SK-N-MC (cell line): ENCODE data around the gene ADAM33.

Experiments
- DNase-seq: peaks from one replicate; pipeline ENCODE4 v3.0.0-alpha.2; 2011; ENCODE audit warnings: low read depth, low spot score
- H3K27ac ChIP-seq: fragments of 200-600 bp; sonication (generic); 2 replicates; pipeline ENCODE4 v1.5.1; 2016; ENCODE audit warnings: mixed run types
- H3K36me3 ChIP-seq: fragments of 200-600 bp; sonication (generic); 2 replicates; pipeline ENCODE4 v1.6.1; 2017; ENCODE audit warnings: antibody characterized with exemption, low read length, mixed read lengths; ENCODE audit not compliant: insufficient read depth
- H3K4me3 ChIP-seq: fragments of 200-600 bp; sonication (generic); 2 replicates; pipeline ENCODE4 v1.5.1; 2016
- H3K9ac ChIP-seq: fragments of 200-600 bp; sonication (generic); 2 replicates; pipeline ENCODE4 v1.8.0; 2017; ENCODE audit warnings: mixed run types, mixed read lengths; ENCODE audit not compliant: insufficient read length
- H3K9me3 ChIP-seq: fragments of 200-600 bp; sonication (generic); 2 replicates; pipeline ENCODE4 v1.6.1; 2017; ENCODE audit warnings: low read depth, mild to moderate bottlenecking, antibody characterized with exemption, low read length, moderate library complexity, mixed read lengths
- EZH2 ChIP-seq: fragments of 200-600 bp; sonication (generic); IDR thresholded peaks from one replicate; pipeline ENCODE4 v1.6.1; 2017; ENCODE audit warnings: antibody characterized with exemption
- FOXP2 ChIP-seq: optimal IDR thresholded peaks from 2 replicates; pipeline ENCODE3; 2011; ENCODE audit warnings: mild to moderate bottlenecking, moderate library complexity; ENCODE audit not compliant: insufficient read depth; ENCODE audit errors: extremely low read length, control extremely low read depth
- POLR2AphosphoS5 ChIP-seq: IDR thresholded peaks from 2 replicates; pipeline ENCODE4 v1.6.1; 2012; ENCODE audit warnings: mild to moderate bottlenecking, low read depth, low read length, borderline replicate concordance

Gene ADAM33

GRCh38 chr20:3681931-3682781 is at the start of gene ADAM33:
ADAM33 (minus strand) TSS chr20:3682010; CDS start chr20:3682004, 6 bp downstream.
- TF ChIP-seq POLR2AphosphoS5 (no peak), FOXP2 (no peak), EZH2 (no peak)
- Histone ChIP-seq H3K9me3 (no peaks in the 10 kb centered on the region), H3K27ac (no peak within 1 kb of the TSS), H3K9ac (no peak within 1 kb of the TSS), H3K36me3 (no peaks in the 10 kb centered on the region), H3K4me3 (no peak within 1 kb of the TSS)
- DNase-seq = no peak

GRCh38 chr20:3730803-3731672 is 49.2 kb upstream of the ADAM33 start:
- Histone ChIP-seq H3K9ac (no peak overlapping the region), H3K4me3 (no peak overlapping the region), H3K36me3 (no peaks in the 10 kb centered on the region), H3K27ac (no peak overlapping the region), H3K9me3 (no peaks in the 10 kb centered on the region)
- TF ChIP-seq POLR2AphosphoS5 = no peak
- no peak for TF ChIP-seq EZH2
- no peak for TF ChIP-seq FOXP2
- no peak for DNase-seq

GRCh38 chr20:3729811-3730540 is 48.2 kb upstream of the ADAM33 start:
- H3K9me3 ChIP-seq = no peaks in the 10 kb centered on the region
- no peaks in the 10 kb centered on the region for H3K36me3 ChIP-seq
- no peak overlapping the region for H3K27ac ChIP-seq
- H3K9ac ChIP-seq = no peak overlapping the region
- no peak for DNase-seq
- H3K4me3 ChIP-seq = no peak overlapping the region
- TF ChIP-seq EZH2 = no peak
- TF ChIP-seq POLR2AphosphoS5 = no peak
- TF ChIP-seq FOXP2 = no peak

GRCh38 chr20:3729378-3729777 is 47.6 kb upstream of the ADAM33 start:
- no peaks in the 10 kb centered on the region for H3K36me3 ChIP-seq
- no peak overlapping the region for H3K4me3 ChIP-seq
- no peaks in the 10 kb centered on the region for H3K9me3 ChIP-seq
- DNase-seq = no peak
- H3K9ac ChIP-seq = no peak overlapping the region
- TF ChIP-seq EZH2 (no peak), POLR2AphosphoS5 (no peak), FOXP2 (no peak)
- H3K27ac ChIP-seq = no peak overlapping the region

GRCh38 chr20:3728876-3729275 is 47.1 kb upstream of the ADAM33 start:
- H3K9me3 ChIP-seq = no peaks in the 10 kb centered on the region
- no peak for TF ChIP-seq POLR2AphosphoS5
- no peak for TF ChIP-seq FOXP2
- no peak for TF ChIP-seq EZH2
- no peaks in the 10 kb centered on the region for H3K36me3 ChIP-seq
- H3K4me3 ChIP-seq = no peak overlapping the region
- no peak for DNase-seq
- H3K9ac ChIP-seq = no peak overlapping the region
- H3K27ac ChIP-seq = no peak overlapping the region

- Histone ChIP-seq H3K27ac (no peak overlapping the region), H3K4me3 (no peak overlapping the region), H3K9ac (no peak overlapping the region), H3K36me3 (no peaks in the 10 kb centered on the region), H3K9me3 (no peaks in the 10 kb centered on the region)
- no peak for DNase-seq
- TF ChIP-seq POLR2AphosphoS5 (no peak), FOXP2 (no peak), EZH2 (no peak)
Observed at GRCh38 chr20:3728354-3728753, 46.5 kb upstream of the ADAM33 start.

GRCh38 chr20:3727401-3728021 is 45.7 kb upstream of the ADAM33 start:
- DNase-seq = no peak
- no peaks in the 10 kb centered on the region for H3K36me3 ChIP-seq
- H3K9me3 ChIP-seq = no peaks in the 10 kb centered on the region
- H3K9ac ChIP-seq = peak overlapping the region; percentile 13
- peak overlapping the region; percentile 54 for H3K4me3 ChIP-seq
- H3K27ac ChIP-seq = no peak overlapping the region
- no peak for TF ChIP-seq POLR2AphosphoS5
- no peak for TF ChIP-seq FOXP2
- no peak for TF ChIP-seq EZH2

- H3K27ac ChIP-seq = no peak overlapping the region
- no peaks in the 10 kb centered on the region for H3K9me3 ChIP-seq
- TF ChIP-seq EZH2 (no peak), POLR2AphosphoS5 (no peak)
- no peaks in the 10 kb centered on the region for H3K36me3 ChIP-seq
- H3K9ac ChIP-seq = no peak overlapping the region
- DNase-seq = no peak
- H3K4me3 ChIP-seq = no peak overlapping the region
Observed at GRCh38 chr20:3724356-3724755, 42.5 kb upstream of the ADAM33 start.
